Measurements from ENCODE around the gene CUEDC1. TPM values are rescaled to one million over a fixed set of nuclear protein-coding genes. Genes with fewer than 3 reads are reported as not detected.

Gene CUEDC1
- total and polyA plus RNA-seq, 4 donors = 19.7 to 55.7 (median 29.2) TPM

DNA sequence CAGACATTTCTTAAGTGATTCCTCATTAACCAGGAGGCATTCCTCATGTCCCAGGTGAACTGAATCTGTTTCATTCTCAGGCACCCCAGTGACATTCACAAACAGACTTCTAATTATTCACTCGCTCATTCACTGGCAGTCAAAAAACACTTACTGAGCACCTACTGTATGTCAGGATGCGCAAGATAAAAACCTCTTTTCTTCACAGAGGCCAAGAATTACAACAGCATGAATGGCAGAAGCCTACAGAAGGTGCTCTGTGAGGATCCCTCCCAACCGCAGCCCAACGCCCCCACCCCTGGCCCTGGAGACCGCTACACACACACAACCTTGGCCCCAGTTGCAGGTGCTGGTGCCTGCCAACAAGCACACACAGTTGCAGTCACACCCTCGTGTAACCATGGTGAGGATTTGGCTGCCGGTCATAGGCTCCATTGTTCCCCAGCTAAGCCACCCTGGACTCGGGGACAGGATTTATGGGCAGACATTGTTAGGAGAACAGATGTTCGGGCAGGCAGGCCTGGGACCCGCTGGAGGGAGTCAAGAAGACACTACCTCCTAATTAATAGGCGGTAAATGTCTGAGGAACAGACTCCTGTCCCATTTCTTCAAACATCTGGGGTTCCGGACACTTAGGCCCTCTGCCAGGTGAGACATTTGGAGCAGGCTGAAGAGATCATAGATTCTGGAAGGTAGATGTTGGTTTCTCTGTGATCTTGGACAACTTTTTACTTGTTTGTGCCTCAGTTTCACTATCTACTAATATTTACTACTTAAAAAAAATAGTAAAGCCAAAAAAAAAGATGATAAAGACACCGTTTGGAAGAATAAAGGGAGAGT is 43.2 kb downstream of the CUEDC1 start:
- Histone ChIP-seq H3K4me1 (ENCODE audit: control insufficient read depth in 5 of 5, insufficient read depth in 5 of 5, low read length in 5 of 5) (peaks cover 16 to 29% (median 18%) of the 10 kb centered on the region in 5 donors), H3K27me3 (ENCODE audit: control insufficient read depth in 3 of 3, insufficient read depth in 3 of 3, low read length in 2 of 3) (no peaks in the 10 kb centered on the region), H3K9me3 (ENCODE audit: control insufficient read depth in 4 of 4, insufficient read depth in 3 of 4, low read length in 3 of 4) (no peaks in the 10 kb centered on the region), H3K4me3 (no peak overlapping the region), H3K27ac (ENCODE audit: low read depth in 1 of 2, low read length in 1 of 2) (peak overlapping the region; percentile 77 to 82), H3K9ac (ENCODE audit: insufficient read depth in 1 of 2, low read length in 2 of 2) (peak overlapping the region; percentile 4 to 36), H3K36me3 (ENCODE audit: control insufficient read depth in 4 of 4, insufficient read depth in 4 of 4, low read length in 4 of 4) (no peaks in the 10 kb centered on the region)
- DNase-seq = peak; percentile 81 to 92 (median 87)
- 48 to 74% methylated on average over 13 of the region's 13 CpGs for WGBS, 2 donors
- ATAC-seq (ENCODE audit: insufficient read depth, low FRiP score) = peak; percentile 60
- TF ChIP-seq, protein P1, sequence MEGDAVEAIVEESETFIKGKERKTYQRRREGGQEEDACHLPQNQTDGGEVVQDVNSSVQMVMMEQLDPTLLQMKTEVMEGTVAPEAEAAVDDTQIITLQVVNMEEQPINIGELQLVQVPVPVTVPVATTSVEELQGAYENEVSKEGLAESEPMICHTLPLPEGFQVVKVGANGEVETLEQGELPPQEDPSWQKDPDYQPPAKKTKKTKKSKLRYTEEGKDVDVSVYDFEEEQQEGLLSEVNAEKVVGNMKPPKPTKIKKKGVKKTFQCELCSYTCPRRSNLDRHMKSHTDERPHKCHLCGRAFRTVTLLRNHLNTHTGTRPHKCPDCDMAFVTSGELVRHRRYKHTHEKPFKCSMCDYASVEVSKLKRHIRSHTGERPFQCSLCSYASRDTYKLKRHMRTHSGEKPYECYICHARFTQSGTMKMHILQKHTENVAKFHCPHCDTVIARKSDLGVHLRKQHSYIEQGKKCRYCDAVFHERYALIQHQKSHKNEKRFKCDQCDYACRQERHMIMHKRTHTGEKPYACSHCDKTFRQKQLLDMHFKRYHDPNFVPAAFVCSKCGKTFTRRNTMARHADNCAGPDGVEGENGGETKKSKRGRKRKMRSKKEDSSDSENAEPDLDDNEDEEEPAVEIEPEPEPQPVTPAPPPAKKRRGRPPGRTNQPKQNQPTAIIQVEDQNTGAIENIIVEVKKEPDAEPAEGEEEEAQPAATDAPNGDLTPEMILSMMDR (IDR thresholded peaks at IDR 0.05; ENCODE audit: control extremely low read depth, extremely low read depth) = no peak

DNA sequence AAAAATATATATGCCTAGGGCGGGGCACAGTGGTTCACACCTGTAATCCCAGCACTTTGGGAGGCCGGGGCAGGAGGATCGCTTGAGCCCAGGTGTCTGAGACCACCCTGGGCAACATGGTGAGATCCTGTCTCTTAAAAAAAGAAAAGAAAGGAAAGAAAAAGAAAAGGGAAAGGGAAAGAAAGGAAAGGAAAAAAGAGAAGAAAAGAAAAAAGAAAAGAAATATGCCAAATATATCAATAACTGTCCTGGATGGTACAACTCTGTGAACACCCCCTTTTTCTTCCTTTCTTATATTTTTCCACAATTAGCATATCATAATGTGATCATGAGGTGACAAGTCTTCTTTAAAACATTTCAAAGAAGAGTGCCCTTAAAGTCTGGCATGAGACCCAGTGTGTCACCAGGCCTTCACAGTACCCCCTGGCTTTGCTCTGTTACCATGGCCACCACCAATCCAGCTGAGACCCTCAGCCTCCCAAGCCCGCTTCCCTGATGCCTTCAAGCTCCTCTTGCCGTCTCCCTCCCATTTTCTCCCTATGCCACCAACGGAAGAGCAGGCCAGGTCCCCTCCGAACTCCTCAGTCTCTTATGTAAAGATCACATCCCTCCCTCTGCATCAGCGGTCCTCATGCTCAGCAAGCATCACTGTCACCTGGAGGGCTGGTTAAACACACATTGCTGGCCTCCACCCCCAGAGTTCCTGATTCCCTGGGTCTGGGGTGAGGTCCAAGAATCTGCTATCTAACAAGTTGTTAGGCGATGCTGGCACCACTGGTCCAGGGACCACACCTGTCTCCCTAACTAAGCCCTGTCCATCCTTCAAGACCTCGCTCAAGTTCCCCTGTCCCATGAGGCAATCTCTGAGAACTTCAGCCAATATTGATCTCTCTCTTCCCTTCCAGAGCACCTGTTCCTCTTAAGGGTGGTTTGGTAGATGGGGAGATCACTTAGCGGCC is 44.5 kb downstream of the CUEDC1 start:
- Histone ChIP-seq H3K4me1 (ENCODE audit: control insufficient read depth in 5 of 5, insufficient read depth in 5 of 5, low read length in 5 of 5) (peaks cover 4 to 23% (median 10%) of the 10 kb centered on the region in 5 donors), H3K36me3 (ENCODE audit: control insufficient read depth in 4 of 4, insufficient read depth in 4 of 4, low read length in 4 of 4) (peaks cover 0 to 2% (median 0%) of the 10 kb centered on the region in 4 donors), H3K9me3 (ENCODE audit: control insufficient read depth in 4 of 4, insufficient read depth in 3 of 4, low read length in 3 of 4) (no peaks in the 10 kb centered on the region), H3K9ac (ENCODE audit: insufficient read depth in 1 of 2, low read length in 2 of 2) (peak overlapping the region in 1 of 2 donors; percentile 5), H3K27me3 (ENCODE audit: control insufficient read depth in 3 of 3, insufficient read depth in 3 of 3, low read length in 2 of 3) (no peaks in the 10 kb centered on the region), H3K4me3 (no peak overlapping the region), H3K27ac (ENCODE audit: low read depth in 1 of 2, low read length in 1 of 2) (peak overlapping the region in 1 of 2 donors; percentile 55)
- TF ChIP-seq, protein P1 (IDR thresholded peaks at IDR 0.05; ENCODE audit: control extremely low read depth, extremely low read depth) = no peak
- DNase-seq (no peak), ATAC-seq (ENCODE audit: insufficient read depth, low FRiP score) (no peak)
- WGBS, 2 donors = 96 to 98% methylated on average over 11 of the region's 11 CpGs

DNA sequence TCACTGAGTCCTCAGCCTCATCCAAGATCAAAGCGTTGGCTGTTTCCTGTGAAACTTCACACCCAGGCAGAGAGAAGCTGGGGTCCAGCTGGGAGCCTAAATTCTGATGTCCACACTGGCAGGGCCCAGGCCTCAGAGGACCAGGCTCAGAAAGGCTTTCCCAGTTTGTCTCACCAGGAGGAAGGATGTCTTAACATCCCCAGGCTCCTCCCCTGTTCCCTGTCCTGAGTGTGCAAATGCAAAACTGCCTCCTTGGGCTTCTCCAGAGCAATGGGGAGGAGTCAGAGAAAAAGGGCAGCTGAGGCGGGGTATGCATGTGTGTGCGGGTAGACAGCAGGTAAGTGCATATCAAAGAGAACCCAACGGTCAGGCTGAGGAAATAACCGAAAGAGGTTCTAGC is 45.7 kb downstream of the CUEDC1 start:
- ATAC-seq (ENCODE audit: insufficient read depth, low FRiP score) (no peak), DNase-seq (no peak)
- H3K36me3 ChIP-seq (ENCODE audit: control insufficient read depth in 4 of 4, insufficient read depth in 4 of 4, low read length in 4 of 4) = peaks cover 0 to 2% (median 0%) of the 10 kb centered on the region in 4 donors
- H3K4me1 ChIP-seq (ENCODE audit: control insufficient read depth in 5 of 5, insufficient read depth in 5 of 5, low read length in 5 of 5) = peaks cover 10 to 20% (median 14%) of the 10 kb centered on the region in 5 donors
- TF ChIP-seq, protein P1 (IDR thresholded peaks at IDR 0.05; ENCODE audit: control extremely low read depth, extremely low read depth) = no peak
- no peaks in the 10 kb centered on the region for H3K9me3 ChIP-seq (ENCODE audit: control insufficient read depth in 4 of 4, insufficient read depth in 3 of 4, low read length in 3 of 4)
- H3K4me3 ChIP-seq = no peak overlapping the region
- peak overlapping the region in 1 of 2 donors; percentile 50 for H3K27ac ChIP-seq (ENCODE audit: low read depth in 1 of 2, low read length in 1 of 2)
- WGBS, 2 donors = 81 to 84% methylated on average over 5 of the region's 5 CpGs
- H3K27me3 ChIP-seq (ENCODE audit: control insufficient read depth in 3 of 3, insufficient read depth in 3 of 3, low read length in 2 of 3) = no peaks in the 10 kb centered on the region
- H3K9ac ChIP-seq (ENCODE audit: insufficient read depth in 1 of 2, low read length in 2 of 2) = no peak overlapping the region

Data from lung (tissue), 12 donors.